Adrenal gland (tissue), 5 donors: ENCODE data around the gene LINS1.

Experiments used
- POLR2A ChIP-seq, 2 donors: fragments of 450-650 bp; IDR thresholded peaks; one replicate each; pipeline ENCODE4 v1.6.1; 2017; ENCODE audit warnings: antibody characterized with exemption in 2 of 2, mild to moderate bottlenecking in 2 of 2, moderate library complexity in 1 of 2
- TF ChIP-seq, protein P1 (sequence below), 6 experiments: fragments of 450-650 bp in 4 of 6; fragments of 200-600 bp in 2 of 6; sonication (generic) in 1 of 6; IDR thresholded peaks; 1 replicate in 5 of 6; 2 replicates in 1 of 6; pipeline versions ENCODE4 v1.5.1 to v1.8.0; 2016 to 2021; ENCODE audit warnings: antibody characterized with exemption in 6 of 6, mild to moderate bottlenecking in 2 of 6, moderate library complexity in 1 of 6
- donor health status: DM: no; HTN: no; CAD: no.

- TF ChIP-seq, protein P1, sequence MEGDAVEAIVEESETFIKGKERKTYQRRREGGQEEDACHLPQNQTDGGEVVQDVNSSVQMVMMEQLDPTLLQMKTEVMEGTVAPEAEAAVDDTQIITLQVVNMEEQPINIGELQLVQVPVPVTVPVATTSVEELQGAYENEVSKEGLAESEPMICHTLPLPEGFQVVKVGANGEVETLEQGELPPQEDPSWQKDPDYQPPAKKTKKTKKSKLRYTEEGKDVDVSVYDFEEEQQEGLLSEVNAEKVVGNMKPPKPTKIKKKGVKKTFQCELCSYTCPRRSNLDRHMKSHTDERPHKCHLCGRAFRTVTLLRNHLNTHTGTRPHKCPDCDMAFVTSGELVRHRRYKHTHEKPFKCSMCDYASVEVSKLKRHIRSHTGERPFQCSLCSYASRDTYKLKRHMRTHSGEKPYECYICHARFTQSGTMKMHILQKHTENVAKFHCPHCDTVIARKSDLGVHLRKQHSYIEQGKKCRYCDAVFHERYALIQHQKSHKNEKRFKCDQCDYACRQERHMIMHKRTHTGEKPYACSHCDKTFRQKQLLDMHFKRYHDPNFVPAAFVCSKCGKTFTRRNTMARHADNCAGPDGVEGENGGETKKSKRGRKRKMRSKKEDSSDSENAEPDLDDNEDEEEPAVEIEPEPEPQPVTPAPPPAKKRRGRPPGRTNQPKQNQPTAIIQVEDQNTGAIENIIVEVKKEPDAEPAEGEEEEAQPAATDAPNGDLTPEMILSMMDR (IDR thresholded peaks at IDR 0.05) = no peak
- no peak for TF ChIP-seq POLR2A (IDR thresholded peaks at IDR 0.05)
Measured at GRCh38 chr15:100642213-100642949, 40.4 kb upstream of the LINS1 start.
